HCT116 (cell line): ENCODE measurements around the gene ITPR2. TPM values are rescaled to one million over a fixed set of nuclear protein-coding genes. Genes with fewer than 3 reads are reported as not detected.

ENCODE experiments used
- ATAC-seq: fragments of 200-7000 bp; cut with Tn5 transposase; 2 replicates; pipeline ENCODE4 v1.9.1; 2020; ENCODE audit warnings: mild to moderate bottlenecking, moderate library complexity
- BruUV-seq: library from RNA; stranded (reverse); fragments of 400-500 nt; replicated peaks from 2 replicates; lab custom pipeline; 2021; lab: Mats Ljungman, UMichigan
- CTCF ChIA-PET: fragments of 300-600 bp; sonication (Branson Sonifier 250); formaldehyde crosslinking; loops from one replicate; lab custom pipeline; 2021; ENCODE audit warnings: antibody characterized with exemption; lab: Charles Lee
- POLR2A ChIA-PET: fragments of 300-600, 350-600 bp; sonication (Branson Sonifier 250); formaldehyde crosslinking; loops from one replicate; lab custom pipeline; 2021; ENCODE audit warnings: antibody characterized with exemption; lab: Charles Lee
- RAD21 ChIA-PET, 2 experiments: fragments of 300-600 bp; sonication (Branson Sonifier 250); formaldehyde crosslinking; loops; one replicate each; lab custom pipeline; 2023; ENCODE audit warnings: low total read pairs in 2 of 2; ENCODE audit not compliant: uncharacterized antibody in 2 of 2, unreplicated experiment in 2 of 2, low non-redundant PET in 1 of 2; lab: Charles Lee
- DNase-seq: peaks from one replicate; pipeline ENCODE4 v3.0.0-alpha.2; 2010; ENCODE audit warnings: low read depth, low spot score
- H2AFZ ChIP-seq: fragments of 200-600 bp; shearing (Covaris generic), sonication (generic); 2 replicates; pipeline ENCODE4 v1.6.1; 2017; ENCODE audit warnings: low read depth, mixed run types, mixed read lengths, antibody characterized with exemption, low read length; ENCODE audit not compliant: poor library complexity, severe bottlenecking
- H3K27ac ChIP-seq: 2 replicates; pipeline ENCODE4 v1.5.1; 2012; ENCODE audit warnings: low read depth, low read length
- H3K27me3 ChIP-seq: fragments of 200-600 bp; sonication (generic); 2 replicates; pipeline ENCODE4 v1.6.1; 2016; ENCODE audit warnings: mixed run types, low read length, mixed read lengths; ENCODE audit not compliant: insufficient read depth
- H3K36me3 ChIP-seq, 2 experiments: fragments of 200-500 bp in 1 of 2; fragments of 200-600 bp in 1 of 2; sonication (Bioruptor generic) in 1 of 2; sonication (generic) in 1 of 2; 2 replicates each; pipeline versions ENCODE4 v1.5.1 to v1.6.1; 2014 to 2016; ENCODE audit warnings: low read length in 2 of 2, inconsistent platforms in 1 of 2, mixed read lengths in 1 of 2, mixed run types in 1 of 2; ENCODE audit not compliant: insufficient read depth in 2 of 2, control insufficient read depth in 1 of 2
- H3K4me1 ChIP-seq, 2 experiments: fragments of 200-600 bp in 1 of 2; sonication (generic) in 1 of 2; 2 replicates each; pipeline versions ENCODE4 v1.5.1 to v1.6.1; 2012 to 2017; ENCODE audit warnings: low read length in 2 of 2, inconsistent platforms in 1 of 2, mild to moderate bottlenecking in 1 of 2, mixed read lengths in 1 of 2, mixed run types in 1 of 2, moderate library complexity in 1 of 2; ENCODE audit not compliant: insufficient read depth in 2 of 2, control insufficient read depth in 1 of 2
- H3K4me2 ChIP-seq: fragments of 200-600 bp; sonication (generic); 2 replicates; pipeline ENCODE4 v1.6.1; 2017; ENCODE audit warnings: mixed run types, low read length, mixed read lengths
- H3K4me3 ChIP-seq, 2 experiments: fragments of 200-600 bp in 1 of 2; sonication (generic) in 1 of 2; replicated peaks in 1 of 2; 2 replicates each; pipeline ENCODE4 v1.5.1; 2011 to 2016; ENCODE audit warnings: low read length in 2 of 2, control low read depth in 1 of 2, low read depth in 1 of 2, mild to moderate bottlenecking in 1 of 2, mixed read lengths in 1 of 2, mixed run types in 1 of 2
- H3K79me2 ChIP-seq: fragments of 200-600 bp; sonication (generic); 2 replicates; pipeline ENCODE4 v1.6.1; 2017; ENCODE audit warnings: mild to moderate bottlenecking, mixed run types, low read length, moderate library complexity, mixed read lengths; ENCODE audit not compliant: insufficient read depth
- H3K9ac ChIP-seq: fragments of 200-600 bp; sonication (generic); 2 replicates; pipeline ENCODE4 v1.6.1; 2016; ENCODE audit warnings: low read length, mixed read lengths
- H3K9me2 ChIP-seq: fragments of 200-600 bp; sonication (generic), shearing (Covaris generic); 2 replicates; pipeline ENCODE4 v1.6.1; 2017; ENCODE audit warnings: mixed run types, mild to moderate bottlenecking, moderate library complexity; ENCODE audit not compliant: insufficient read depth
- H3K9me3 ChIP-seq, 2 experiments: fragments of 200-500 bp in 1 of 2; fragments of 200-600 bp in 1 of 2; sonication (Bioruptor generic) in 1 of 2; sonication (generic) in 1 of 2; 2 replicates each; pipeline ENCODE4 v1.6.1; 2014 to 2017; ENCODE audit warnings: low read length in 2 of 2, mixed read lengths in 2 of 2, inconsistent platforms in 1 of 2, low read depth in 1 of 2, mild to moderate bottlenecking in 1 of 2, mixed run types in 1 of 2, moderate library complexity in 1 of 2; ENCODE audit not compliant: control insufficient read depth in 1 of 2, insufficient read depth in 1 of 2
- H4K20me1 ChIP-seq: fragments of 200-600 bp; sonication (generic), shearing (Covaris generic); 2 replicates; pipeline ENCODE4 v1.6.1; 2017; ENCODE audit warnings: mixed run types, mild to moderate bottlenecking, moderate library complexity; ENCODE audit not compliant: insufficient read depth
- ATF3 ChIP-seq: IDR thresholded peaks from 2 replicates; pipeline ENCODE4 v1.6.1; 2012
- CBX3 ChIP-seq: IDR thresholded peaks from 2 replicates; pipeline ENCODE4 v1.6.1; 2012; ENCODE audit warnings: low read depth
- CEBPB ChIP-seq: IDR thresholded peaks from 2 replicates; pipeline ENCODE4 v1.6.1; 2012; ENCODE audit warnings: low read depth
- CTCF ChIP-seq, 3 experiments: fragments of 200-600 bp in 1 of 3; sonication (generic) in 1 of 3; IDR thresholded peaks in 2 of 3; conservative IDR thresholded peaks in 1 of 3; 2 replicates each; pipeline ENCODE4 v1.5.1; 2012 to 2017; ENCODE audit warnings: low read depth in 2 of 3, low read length in 2 of 3, antibody characterized with exemption in 1 of 3, borderline replicate concordance in 1 of 3, control low read depth in 1 of 3, mild to moderate bottlenecking in 1 of 3, mixed read lengths in 1 of 3, mixed run types in 1 of 3, moderate library complexity in 1 of 3; ENCODE audit not compliant: insufficient read depth in 1 of 3
- ELF1 ChIP-seq: IDR thresholded peaks from 2 replicates; pipeline ENCODE4 v1.6.1; 2012; ENCODE audit warnings: low read depth, borderline replicate concordance
- EZH2phosphoT487 ChIP-seq: fragments of 200-600 bp; IDR thresholded peaks from 2 replicates; pipeline ENCODE4 v1.6.1; 2018; ENCODE audit warnings: antibody characterized with exemption, borderline replicate concordance
- JUND ChIP-seq: IDR thresholded peaks from 2 replicates; pipeline ENCODE4 v1.6.1; 2012
- MAX ChIP-seq: IDR thresholded peaks from 2 replicates; pipeline ENCODE4 v1.6.1; 2012
- POLR2AphosphoS5 ChIP-seq: IDR thresholded peaks from 2 replicates; pipeline ENCODE4 v1.6.1; 2011; ENCODE audit warnings: mild to moderate bottlenecking, low read depth, low read length, moderate library complexity
- RAD21 ChIP-seq: IDR thresholded peaks from 2 replicates; pipeline ENCODE4 v1.6.1; 2012; ENCODE audit warnings: low read depth, mild to moderate bottlenecking
- SIN3A ChIP-seq: IDR thresholded peaks from 2 replicates; pipeline ENCODE4 v1.6.1; 2012; ENCODE audit warnings: low read depth
- SP1 ChIP-seq: IDR thresholded peaks from 2 replicates; pipeline ENCODE4 v1.6.1; 2012; ENCODE audit warnings: low read depth
- SRF ChIP-seq: IDR thresholded peaks from 2 replicates; pipeline ENCODE4 v1.6.1; 2012; ENCODE audit warnings: low read depth
- TCF7L2 ChIP-seq: IDR thresholded peaks from 2 replicates; pipeline ENCODE4 v1.7.0; 2011; ENCODE audit warnings: borderline replicate concordance, inconsistent platforms; ENCODE audit not compliant: insufficient read depth, insufficient read length; ENCODE audit errors: extremely low read depth
- YY1 ChIP-seq: IDR thresholded peaks from 2 replicates; pipeline ENCODE4 v1.6.1; 2011; ENCODE audit warnings: low read length, low read depth, moderate library complexity, mild to moderate bottlenecking; ENCODE audit not compliant: insufficient replicate concordance; ENCODE audit errors: extremely low read depth
- ZFX ChIP-seq: fragments of 450-650 bp; IDR thresholded peaks from 2 replicates; pipeline ENCODE4 v1.6.1; 2017
- intact Hi-C: fragments of 100-400 bp; cut with micrococcal nuclease; formaldehyde crosslinking; loops from 2 replicates; pipeline ENCODE4 v1.10.0; 2022
- total RNA-seq: library from RNA; stranded (reverse); gene quantifications from one replicate; pipeline ENCODE4 v1.2.1, GENCODE V29; 2021; ENCODE audit not compliant: unreplicated experiment

The ITPR2 gene
- total RNA-seq, 1 experiment from 2014 or later, result 6.5 TPM

GRCh38 chr12:26821212-26821701 lies 11.7 kb downstream of the ITPR2 start:
- CTCF ChIA-PET, result no interaction called here
- Histone ChIP-seq H3K36me3 (no peaks in the 10 kb centered on the region), H3K4me2 (no peak overlapping the region), H3K27ac (no peak overlapping the region), H3K4me3 (no peak overlapping the region), H3K9me2 (peaks cover 8% of the 10 kb centered on the region), H3K27me3 (no peaks in the 10 kb centered on the region), H4K20me1 (no peaks in the 10 kb centered on the region), H2AFZ (no peak overlapping the region), H3K9me3 (no peaks in the 10 kb centered on the region), H3K79me2 (no peaks in the 10 kb centered on the region), H3K9ac (no peak overlapping the region), H3K4me1 (no peaks in the 10 kb centered on the region; a peak in 1 of 4 replicates)
- DNase-seq, result no peak
- BruUV-seq, result no TSS peak
- no peak for TF ChIP-seq SIN3A
- TF ChIP-seq POLR2AphosphoS5, result no peak
- TF ChIP-seq CTCF (IDR thresholded peaks at IDR 0.05 in 2 of 3, conservative IDR thresholded peaks at IDR 0.05 in 1 of 3; ENCODE audit: borderline replicate concordance in 1 of 3, insufficient read depth in 1 of 3, low read depth in 2 of 3, low read length in 2 of 3), result no peak
- TF ChIP-seq SP1, result no peak
- RAD21 ChIA-PET, result no interaction called here
- no peak for ATAC-seq
- intact Hi-C loops, result no loop called here
- POLR2A ChIA-PET, result no interaction called here

- Histone ChIP-seq H3K9me3 (no peaks in the 10 kb centered on the region), H3K9ac (no peak overlapping the region), H3K9me2 (peaks cover 4% of the 10 kb centered on the region; the same call in 1 of the 2 replicates), H3K79me2 (no peaks in the 10 kb centered on the region), H4K20me1 (no peaks in the 10 kb centered on the region), H3K27ac (no peak overlapping the region), H3K4me1 (no peaks in the 10 kb centered on the region; a peak in 1 of 4 replicates), H3K36me3 (no peaks in the 10 kb centered on the region), H3K4me2 (no peak overlapping the region), H3K27me3 (no peaks in the 10 kb centered on the region), H2AFZ (no peak overlapping the region), H3K4me3 (no peak overlapping the region)
- intact Hi-C loops, result no loop called here
- RAD21 ChIA-PET, result no interaction called here
- TF ChIP-seq JUND (no peak), POLR2AphosphoS5 (no peak), YY1 (no peak), RAD21 (no peak), ZFX (no peak), TCF7L2 (no peak), MAX (no peak), CEBPB (no peak), ATF3 (no peak), EZH2phosphoT487 (no peak), SP1 (no peak), CBX3 (no peak), ELF1 (no peak), SRF (no peak)
- CTCF ChIA-PET, result no interaction called here
- ATAC-seq (no peak), DNase-seq (no peak)
- POLR2A ChIA-PET, result no interaction called here
- no TSS peak for BruUV-seq
These were observed 14.4 kb downstream of the ITPR2 start for GRCh38 chr12:26818636-26819035.
